Raji (cell line): ENCODE measurements around the gene KRT80.

ENCODE experiments used
- POLR2A ChIP-seq: IDR thresholded peaks from 2 replicates; pipeline ENCODE4 v1.6.1; 2011; ENCODE audit warnings: low read depth, low read length, control low read depth; ENCODE audit not compliant: insufficient read depth

Gene KRT80

GRCh38 chr12:52191841-52192791 lies at the start of gene KRT80:
Gene KRT80 (minus strand): TSS chr12:52192014. CDS start chr12:52191902, 112 bp downstream.
- no peak for TF ChIP-seq POLR2A

GRCh38 chr12:52241205-52241842 lies 49.5 kb upstream of the KRT80 start:
- TF ChIP-seq POLR2A, result no peak

GRCh38 chr12:52239767-52240166 lies 48.0 kb upstream of the KRT80 start:
- no peak for TF ChIP-seq POLR2A

GRCh38 chr12:52238916-52239646 lies 47.3 kb upstream of the KRT80 start:
- TF ChIP-seq POLR2A, result no peak

- no peak for TF ChIP-seq POLR2A
These were observed 46.5 kb upstream of the KRT80 start for GRCh38 chr12:52238207-52238840.

- TF ChIP-seq POLR2A, result no peak
These were observed 44.7 kb upstream of the KRT80 start for GRCh38 chr12:52236386-52237050.

DNA sequence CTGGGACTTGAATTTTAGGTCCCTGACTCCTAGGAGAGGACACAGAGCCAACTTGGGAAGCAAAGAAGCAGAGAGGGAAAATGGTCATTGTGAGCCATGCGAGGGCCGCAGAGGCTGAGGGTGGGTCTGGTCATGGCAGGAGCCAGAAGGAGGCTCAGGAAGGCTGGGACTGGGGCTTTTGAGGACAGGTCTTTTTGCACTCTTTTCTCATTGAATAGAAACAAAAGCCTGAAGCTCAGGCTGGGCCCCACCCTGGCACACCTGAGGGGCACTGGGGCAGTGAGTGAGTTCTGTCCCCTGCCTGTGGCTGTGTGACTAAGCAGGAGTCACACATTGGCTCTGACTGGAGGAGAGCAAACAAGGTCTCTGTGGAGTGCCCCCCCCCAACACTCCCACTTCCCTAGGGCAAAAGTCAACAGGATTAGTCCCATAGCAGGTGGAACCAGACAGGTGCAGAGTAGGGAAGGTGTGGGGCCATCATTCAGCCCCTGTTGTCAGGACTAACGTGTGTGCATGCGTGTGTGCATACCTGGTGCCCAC lies 44.1 kb upstream of the KRT80 start:
- no peak for TF ChIP-seq POLR2A

GRCh38 chr12:52235001-52235764 lies 43.4 kb upstream of the KRT80 start:
- TF ChIP-seq POLR2A, result no peak

GRCh38 chr12:52234223-52234810 lies 42.5 kb upstream of the KRT80 start:
- no peak for TF ChIP-seq POLR2A

DNA sequence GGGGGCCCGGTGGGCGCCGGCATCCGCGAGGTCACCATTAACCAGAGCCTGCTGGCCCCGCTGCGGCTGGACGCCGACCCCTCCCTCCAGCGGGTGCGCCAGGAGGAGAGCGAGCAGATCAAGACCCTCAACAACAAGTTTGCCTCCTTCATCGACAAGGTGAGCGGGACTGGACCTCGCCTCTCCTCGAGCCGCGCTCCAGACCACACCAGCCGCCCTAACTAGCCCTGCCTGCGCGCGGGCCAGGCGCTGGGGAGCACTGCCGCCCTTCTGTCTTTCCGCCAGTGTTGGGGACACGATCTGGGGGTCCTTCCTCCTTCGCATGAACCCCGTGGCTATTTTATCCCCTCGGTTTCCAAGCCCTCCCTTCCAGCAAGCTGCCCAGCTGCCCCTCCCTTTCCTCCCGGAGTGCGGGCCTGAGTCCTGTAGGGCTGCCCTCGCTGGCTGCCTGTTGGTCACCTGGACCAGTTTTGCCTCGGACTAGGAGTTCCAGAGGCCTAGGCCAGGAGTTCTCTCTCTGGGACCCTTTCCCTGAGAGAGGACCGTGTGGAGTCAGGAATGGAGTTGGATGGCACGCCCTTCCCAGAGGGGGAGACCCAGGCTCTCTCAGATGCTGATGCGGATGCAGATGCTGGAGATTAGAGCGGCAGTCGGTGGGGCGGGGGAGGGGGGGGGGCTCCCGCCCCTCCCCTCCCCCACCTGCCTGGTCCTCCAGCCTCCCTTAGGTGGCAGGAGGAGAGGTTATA lies 41.8 kb upstream of the KRT80 start:
- TF ChIP-seq POLR2A, result no peak

- no peak for TF ChIP-seq POLR2A
These were observed 41.1 kb upstream of the KRT80 start, which contains the start of gene KRT7 for GRCh38 chr12:52232674-52233461. Gene KRT7 (plus strand): TSS chr12:52233243. CDS start chr12:52233297, 54 bp downstream.
